ENCODE measurements around the gene DENND1A. TPM values are rescaled to one million over a fixed set of nuclear protein-coding genes. Genes with fewer than 3 reads are reported as not detected.

Gene DENND1A
- total and polyA plus RNA-seq, 9 donors, result 9.3 to 16.0 (median 13.8) TPM

GRCh38 chr9:123425261-123425821 is 504.6 kb downstream of the DENND1A start:
- H3K27me3 ChIP-seq (ENCODE audit: control insufficient read depth, insufficient read depth, low read length), result no peaks in the 10 kb centered on the region
- H3K27ac ChIP-seq (ENCODE audit: low read length), result no peak overlapping the region
- WGBS (ENCODE audit: insufficient coverage), result 66% methylated on average over 15 of the region's 20 CpGs
- no peak for DNase-seq
- no peak overlapping the region for H3K4me3 ChIP-seq (ENCODE audit: low read length)
- peaks cover 5% of the 10 kb centered on the region for H3K36me3 ChIP-seq (ENCODE audit: control insufficient read depth, insufficient read depth, low read length)
- peaks cover 2% of the 10 kb centered on the region for H3K4me1 ChIP-seq (ENCODE audit: control insufficient read depth, insufficient read depth, low read length)
- H3K9me3 ChIP-seq (replicated peaks; ENCODE audit: control insufficient read depth, low read depth, low read length), result no peaks in the 10 kb centered on the region

- H3K4me1 ChIP-seq (ENCODE audit: control insufficient read depth, insufficient read depth, low read length), result peaks cover 2% of the 10 kb centered on the region
- H3K27me3 ChIP-seq (ENCODE audit: control insufficient read depth, insufficient read depth, low read length), result no peaks in the 10 kb centered on the region
- no peaks in the 10 kb centered on the region for H3K9me3 ChIP-seq (replicated peaks; ENCODE audit: control insufficient read depth, low read depth, low read length)
- 70% methylated on average over 2 of the region's 6 CpGs for WGBS (ENCODE audit: insufficient coverage)
- peaks cover 9% of the 10 kb centered on the region for H3K36me3 ChIP-seq (ENCODE audit: control insufficient read depth, insufficient read depth, low read length)
- H3K27ac ChIP-seq (ENCODE audit: low read length), result no peak overlapping the region
- no peak overlapping the region for H3K4me3 ChIP-seq (ENCODE audit: low read length)
- DNase-seq, result no peak
Observed at GRCh38 chr9:123424552-123425225, 505.2 kb downstream of the DENND1A start.

GRCh38 chr9:123424131-123424530 is 505.8 kb downstream of the DENND1A start:
- Histone ChIP-seq H3K36me3 (ENCODE audit: control insufficient read depth, insufficient read depth, low read length) (peaks cover 10% of the 10 kb centered on the region), H3K4me1 (ENCODE audit: control insufficient read depth, insufficient read depth, low read length) (peaks cover 2% of the 10 kb centered on the region)

GRCh38 chr9:123423311-123423640 is 506.6 kb downstream of the DENND1A start:
- Histone ChIP-seq H3K4me3 (ENCODE audit: low read length) (no peak overlapping the region), H3K27me3 (ENCODE audit: control insufficient read depth, insufficient read depth, low read length) (no peaks in the 10 kb centered on the region), H3K9me3 (replicated peaks; ENCODE audit: control insufficient read depth, low read depth, low read length) (no peaks in the 10 kb centered on the region), H3K36me3 (ENCODE audit: control insufficient read depth, insufficient read depth, low read length) (peaks cover 18% of the 10 kb centered on the region), H3K27ac (ENCODE audit: low read length) (no peak overlapping the region), H3K4me1 (ENCODE audit: control insufficient read depth, insufficient read depth, low read length) (peaks cover 2% of the 10 kb centered on the region)
- 74% methylated on average over 7 of the region's 8 CpGs for WGBS (ENCODE audit: insufficient coverage)
- DNase-seq, result no peak

More at GRCh38 chr9:123424131-123424530, 505.8 kb downstream of the DENND1A start:
- no peak overlapping the region for H3K4me3 ChIP-seq (ENCODE audit: low read length)
- H3K27ac ChIP-seq (ENCODE audit: low read length), result no peak overlapping the region
- 62% methylated on average over 5 of the region's 5 CpGs for WGBS (ENCODE audit: insufficient coverage)
- H3K9me3 ChIP-seq (replicated peaks; ENCODE audit: control insufficient read depth, low read depth, low read length), result no peaks in the 10 kb centered on the region
- no peaks in the 10 kb centered on the region for H3K27me3 ChIP-seq (ENCODE audit: control insufficient read depth, insufficient read depth, low read length)
- DNase-seq, result peak; percentile 33

GRCh38 chr9:123422635-123423310 is 507.2 kb downstream of the DENND1A start:
- DNase-seq, result no peak
- WGBS (ENCODE audit: insufficient coverage), result 64% methylated on average over 17 of the region's 21 CpGs
- no peak overlapping the region for H3K4me3 ChIP-seq (ENCODE audit: low read length)
- H3K27me3 ChIP-seq (ENCODE audit: control insufficient read depth, insufficient read depth, low read length), result no peaks in the 10 kb centered on the region
- peaks cover 2% of the 10 kb centered on the region for H3K4me1 ChIP-seq (ENCODE audit: control insufficient read depth, insufficient read depth, low read length)
- H3K36me3 ChIP-seq (ENCODE audit: control insufficient read depth, insufficient read depth, low read length), result peaks cover 18% of the 10 kb centered on the region
- H3K27ac ChIP-seq (ENCODE audit: low read length), result no peak overlapping the region
- H3K9me3 ChIP-seq (replicated peaks; ENCODE audit: control insufficient read depth, low read depth, low read length), result no peaks in the 10 kb centered on the region

GRCh38 chr9:123421801-123422455 is 508.0 kb downstream of the DENND1A start:
- no peak for DNase-seq
- peaks cover 18% of the 10 kb centered on the region for H3K36me3 ChIP-seq (ENCODE audit: control insufficient read depth, insufficient read depth, low read length)
- no peak overlapping the region for H3K27ac ChIP-seq (ENCODE audit: low read length)
- no peaks in the 10 kb centered on the region for H3K27me3 ChIP-seq (ENCODE audit: control insufficient read depth, insufficient read depth, low read length)
- H3K9me3 ChIP-seq (replicated peaks; ENCODE audit: control insufficient read depth, low read depth, low read length), result no peaks in the 10 kb centered on the region
- peaks cover 2% of the 10 kb centered on the region for H3K4me1 ChIP-seq (ENCODE audit: control insufficient read depth, insufficient read depth, low read length)
- 88% methylated on average over 3 of the region's 8 CpGs for WGBS (ENCODE audit: insufficient coverage)
- no peak overlapping the region for H3K4me3 ChIP-seq (ENCODE audit: low read length)

GRCh38 chr9:123421186-123421585 is 508.7 kb downstream of the DENND1A start:
- no peaks in the 10 kb centered on the region for H3K9me3 ChIP-seq (replicated peaks; ENCODE audit: control insufficient read depth, low read depth, low read length)
- 86% methylated on average over 13 of the region's 13 CpGs for WGBS (ENCODE audit: insufficient coverage)
- H3K36me3 ChIP-seq (ENCODE audit: control insufficient read depth, insufficient read depth, low read length), result peaks cover 22% of the 10 kb centered on the region
- H3K27ac ChIP-seq (ENCODE audit: low read length), result no peak overlapping the region
- H3K27me3 ChIP-seq (ENCODE audit: control insufficient read depth, insufficient read depth, low read length), result no peaks in the 10 kb centered on the region
- no peak overlapping the region for H3K4me3 ChIP-seq (ENCODE audit: low read length)
- DNase-seq, result no peak
- H3K4me1 ChIP-seq (ENCODE audit: control insufficient read depth, insufficient read depth, low read length), result peaks cover 2% of the 10 kb centered on the region

GRCh38 chr9:123420592-123421111 is 509.3 kb downstream of the DENND1A start:
- Histone ChIP-seq H3K4me3 (ENCODE audit: low read length) (no peak overlapping the region), H3K27me3 (ENCODE audit: control insufficient read depth, insufficient read depth, low read length) (no peaks in the 10 kb centered on the region), H3K9me3 (replicated peaks; ENCODE audit: control insufficient read depth, low read depth, low read length) (no peaks in the 10 kb centered on the region), H3K27ac (ENCODE audit: low read length) (no peak overlapping the region), H3K36me3 (ENCODE audit: control insufficient read depth, insufficient read depth, low read length) (peaks cover 22% of the 10 kb centered on the region), H3K4me1 (ENCODE audit: control insufficient read depth, insufficient read depth, low read length) (peaks cover 4% of the 10 kb centered on the region)
- WGBS (ENCODE audit: insufficient coverage), result 55% methylated on average over 17 of the region's 17 CpGs
- no peak for DNase-seq

- no peaks in the 10 kb centered on the region for H3K9me3 ChIP-seq (replicated peaks; ENCODE audit: control insufficient read depth, low read depth, low read length)
- peaks cover 22% of the 10 kb centered on the region for H3K36me3 ChIP-seq (ENCODE audit: control insufficient read depth, insufficient read depth, low read length)
- DNase-seq, result no peak
- H3K4me3 ChIP-seq (ENCODE audit: low read length), result no peak overlapping the region
- no peaks in the 10 kb centered on the region for H3K27me3 ChIP-seq (ENCODE audit: control insufficient read depth, insufficient read depth, low read length)
- WGBS (ENCODE audit: insufficient coverage), result 77% methylated on average over 30 of the region's 31 CpGs
- no peak overlapping the region for H3K27ac ChIP-seq (ENCODE audit: low read length)
- peaks cover 4% of the 10 kb centered on the region for H3K4me1 ChIP-seq (ENCODE audit: control insufficient read depth, insufficient read depth, low read length)
Observed at GRCh38 chr9:123419721-123420591, 510.0 kb downstream of the DENND1A start.

All from muscle of leg (tissue), 11 donors.